K562 (cell line): Measurements from ENCODE around the gene RHCG. TPM values are rescaled to one million over a fixed set of nuclear protein-coding genes. Genes with fewer than 3 reads are reported as not detected.

ENCODE experiments used
- ATAC-seq: fragments of 200-7000 bp; cut with Tn5 transposase; 3 replicates; pipeline ENCODE4 v1.9.1; 2020; ENCODE audit warnings: moderate library complexity
- BruUV-seq: library from RNA; stranded (reverse); fragments of 400-500 nt; replicated peaks from 2 replicates; lab custom pipeline; 2021; lab: Mats Ljungman, UMichigan
- CTCF ChIA-PET: fragments of 300-600 bp; formaldehyde crosslinking; extraction: SDS; loops from one replicate; lab custom pipeline; 2021; ENCODE audit warnings: low intra/inter-chr PET ratio; lab: Yijun Ruan, JAX
- POLR2A ChIA-PET: fragments of 300-600, 350-650 bp; sonication (Branson Sonifier 250); formaldehyde crosslinking; extraction: SDS; loops from one replicate; lab custom pipeline; 2021; ENCODE audit warnings: antibody characterized with exemption, inconsistent platforms; lab: Yijun Ruan, JAX
- DNase-seq, 4 experiments: peaks; one replicate each; pipeline versions ENCODE4 v3.0.0 to v3.0.0-alpha.2; 2011 to 2018; ENCODE audit warnings: low spot score in 3 of 4, mixed read lengths in 3 of 4; ENCODE audit errors: extremely low read depth in 1 of 4
- FAIRE-seq: peaks from 2 replicates; lab custom pipeline; 2011; peaks lifted over from hg19 to GRCh38; lab: Jason Lieb, UNC
- H2AFZ ChIP-seq: 2 replicates; pipeline ENCODE4 v1.6.0; 2011; ENCODE audit warnings: low read depth, low read length, control low read depth, inconsistent platforms
- H3K27ac ChIP-seq: fragments of 200-600 bp; 3 replicates; pipeline ENCODE4 v1.8.0; 2011; ENCODE audit warnings: low read depth, mild to moderate bottlenecking, control low read depth, inconsistent platforms, low read length, moderate library complexity, mixed read lengths; ENCODE audit errors: extremely low read depth
- H3K27me3 ChIP-seq, 2 experiments: fragments of 300-600 bp in 1 of 2; 2 replicates in 1 of 2; 3 replicates in 1 of 2; pipeline versions ENCODE4 v1.6.0 to v1.8.0; 2011; ENCODE audit warnings: inconsistent platforms in 2 of 2, low read length in 2 of 2, mild to moderate bottlenecking in 1 of 2, mixed read lengths in 1 of 2, moderate library complexity in 1 of 2; ENCODE audit not compliant: control insufficient read depth in 2 of 2, insufficient read depth in 2 of 2
- H3K36me3 ChIP-seq: fragments of 300-600 bp; 3 replicates; pipeline ENCODE4 v1.8.0; 2011; ENCODE audit warnings: mild to moderate bottlenecking, low read length, inconsistent platforms; ENCODE audit not compliant: control insufficient read depth, insufficient read depth
- H3K4me1 ChIP-seq, 2 experiments: fragments of 200-600 bp in 1 of 2; replicated peaks in 1 of 2; 2 replicates in 1 of 2; 3 replicates in 1 of 2; pipeline versions ENCODE4 v1.5.1 to v1.8.0; 2011; ENCODE audit warnings: inconsistent platforms in 2 of 2, low read length in 2 of 2, mild to moderate bottlenecking in 1 of 2, mixed read lengths in 1 of 2, moderate library complexity in 1 of 2; ENCODE audit not compliant: control insufficient read depth in 2 of 2, insufficient read depth in 2 of 2
- H3K4me2 ChIP-seq: 2 replicates; pipeline ENCODE4 v1.6.1; 2011; ENCODE audit warnings: low read length, control low read depth, inconsistent platforms, mixed read lengths; ENCODE audit not compliant: insufficient read depth
- H3K4me3 ChIP-seq: fragments of 200-600 bp; sonication (generic), shearing (Covaris generic); 2 replicates; pipeline ENCODE4 v1.5.1; 2016; ENCODE audit warnings: control low read depth, inconsistent platforms
- H3K79me2 ChIP-seq: fragments of 200-600 bp; 3 replicates; pipeline ENCODE4 v1.8.0; 2011; ENCODE audit warnings: low read length, inconsistent platforms; ENCODE audit not compliant: control insufficient read depth, insufficient read depth
- H3K9ac ChIP-seq, 2 experiments: 2 replicates each; pipeline versions ENCODE4 v1.6.0 to v1.6.1; 2011; ENCODE audit warnings: low read depth in 2 of 2, low read length in 2 of 2, control low read depth in 1 of 2, inconsistent platforms in 1 of 2, mild to moderate bottlenecking in 1 of 2, mixed read lengths in 1 of 2; ENCODE audit not compliant: insufficient read depth in 1 of 2
- H3K9me1 ChIP-seq: one replicate; pipeline ENCODE4 v1.6.0; 2011; ENCODE audit warnings: inconsistent platforms, mild to moderate bottlenecking, low read length, moderate library complexity; ENCODE audit not compliant: control insufficient read depth, insufficient read depth
- H3K9me3 ChIP-seq: replicated peaks from 2 replicates; pipeline ENCODE4 v1.5.1; 2011; ENCODE audit warnings: low read depth, low read length, inconsistent platforms; ENCODE audit not compliant: control insufficient read depth, insufficient read depth
- H4K20me1 ChIP-seq: replicated peaks from 2 replicates; pipeline ENCODE4 v1.6.1; 2011; ENCODE audit warnings: low read length, inconsistent platforms, mixed read lengths; ENCODE audit not compliant: control insufficient read depth, insufficient read depth
- BMI1 ChIP-seq: fragments of 150-350 bp; IDR thresholded peaks from 2 replicates; pipeline ENCODE4 v1.6.1; 2014; ENCODE audit warnings: low read length
- BRF1 ChIP-seq: IDR thresholded peaks from 3 replicates; pipeline ENCODE4 v1.6.1; 2011; ENCODE audit warnings: borderline replicate concordance, mild to moderate bottlenecking; ENCODE audit not compliant: insufficient read length; ENCODE audit errors: extremely low read depth
- C11orf30 ChIP-seq: fragments of 450-650 bp; IDR thresholded peaks from 2 replicates; pipeline ENCODE4 v1.6.1; 2016; ENCODE audit warnings: low read depth, mild to moderate bottlenecking
- CBX5 ChIP-seq: IDR thresholded peaks from 2 replicates; pipeline ENCODE4 v1.6.1; 2014; ENCODE audit warnings: low read depth, borderline replicate concordance
- DIDO1 ChIP-seq: fragments of 450-650 bp; IDR thresholded peaks from 2 replicates; pipeline ENCODE4 v1.6.1; 2016; ENCODE audit warnings: low read depth, missing biosample characterization, missing genetic modification characterization
- ETV6 ChIP-seq, 3 experiments: fragments of 150-350 bp in 1 of 3; sonication (generic) in 1 of 3; formaldehyde crosslinking in 1 of 3; IDR thresholded peaks; 2 replicates each; pipeline versions ENCODE4 v1.6.1 to v1.8.0; 2014 to 2022; ENCODE audit warnings: borderline replicate concordance in 2 of 3, low read depth in 2 of 3, antibody characterized with exemption in 1 of 3, low read length in 1 of 3, mild to moderate bottlenecking in 1 of 3, missing genetic modification reagents in 1 of 3
- HNRNPLL ChIP-seq: fragments of 200-400 bp; formaldehyde crosslinking; IDR thresholded peaks from 2 replicates; pipeline ENCODE4 v1.6.1; 2017; ENCODE audit warnings: low read length, low read depth, mild to moderate bottlenecking; ENCODE audit not compliant: poor library complexity, severe bottlenecking
- SAP30 ChIP-seq: fragments of 200-600 bp; sonication (generic); IDR thresholded peaks from 2 replicates; pipeline ENCODE4 v1.6.1; 2012; ENCODE audit warnings: borderline replicate concordance, low read depth, mild to moderate bottlenecking, moderate library complexity, low read length, control low read depth, inconsistent platforms; ENCODE audit not compliant: insufficient read depth, poor library complexity, severe bottlenecking
- SMARCA4 ChIP-seq: fragments of 450-650 bp; IDR thresholded peaks from 2 replicates; pipeline ENCODE4 v1.6.1; 2016
- TAF7 ChIP-seq: fragments of 450-650 bp; IDR thresholded peaks from 2 replicates; pipeline ENCODE4 v1.6.1; 2016; ENCODE audit warnings: missing genetic modification characterization, missing compliant biosample characterization
- ZFPM2 ChIP-seq: fragments of 250-450 bp; sonication (Bioruptor Pico); IDR thresholded peaks from 2 replicates; pipeline ENCODE4 v1.5.1; 2022; ENCODE audit warnings: mild to moderate bottlenecking
- ZFX ChIP-seq: sonication (generic); formaldehyde crosslinking; IDR thresholded peaks from 2 replicates; pipeline ENCODE4 v1.8.0; 2022; ENCODE audit warnings: mild to moderate bottlenecking, missing genetic modification reagents, moderate library complexity
- ZNF408 ChIP-seq: fragments of 250-450 bp; sonication (Bioruptor Pico); IDR thresholded peaks from 2 replicates; pipeline ENCODE4 v1.4.0; 2020; ENCODE audit warnings: low read depth, mild to moderate bottlenecking, moderate library complexity
- ZNF589 ChIP-seq: fragments of 200-800 bp; sonication (Bioruptor generic); IDR thresholded peaks from 2 replicates; pipeline ENCODE4 v1.6.1; 2016; ENCODE audit warnings: low read depth, missing genetic modification characterization, missing compliant biosample characterization
- ZNF699 ChIP-seq: fragments of 250-450 bp; sonication (Bioruptor Pico); IDR thresholded peaks from 2 replicates; pipeline ENCODE4 v1.8.0; 2021; ENCODE audit warnings: mild to moderate bottlenecking, moderate library complexity; ENCODE audit not compliant: insufficient replicate concordance
- ZNF740 ChIP-seq, 3 experiments: fragments of 200-800 bp in 1 of 3; sonication (Bioruptor generic) in 1 of 3; sonication (generic) in 1 of 3; formaldehyde crosslinking in 1 of 3; IDR thresholded peaks; 2 replicates each; pipeline versions ENCODE4 v1.6.1 to v1.8.0; 2016 to 2022; ENCODE audit warnings: mild to moderate bottlenecking in 2 of 3, missing compliant biosample characterization in 2 of 3, missing genetic modification characterization in 2 of 3, missing genetic modification reagents in 1 of 3
- WGBS: fragments of 100-300 bp; shearing (Covaris generic); methylation state at CpG from one replicate; pipeline ENCODE4 v1.1.6; 2016; ENCODE audit warnings: low coverage, mixed read lengths; ENCODE audit not compliant: insufficient coverage; ENCODE audit errors: missing lambda C conversion rate; 5-methylcytosine and 5-hydroxymethylcytosine counted together
- in situ Hi-C: fragments of 300-500 bp; cut with MboI; formaldehyde crosslinking; loops from 4 replicates; pipeline ENCODE4 v1.15.0; 2018; ENCODE audit warnings: inconsistent platforms, mixed read lengths
- intact Hi-C: fragments of 100-400 bp; cut with micrococcal nuclease; formaldehyde crosslinking; loops from 2 replicates; pipeline ENCODE4 v1.14.2; 2022
- polyA plus RNA-seq, 8 experiments: library from polyadenylated mRNA; depleted of rRNA in 4 of 8; stranded (reverse) in 5 of 8; unstranded in 3 of 8; fragments of >200 nt; fragmentation: Nextera tagmentation in 2 of 8; fragmentation: Illumina TruSeq in 1 of 8; extraction: Ambion mirVana in 2 of 8; extraction: Trizol in 1 of 8; gene quantifications; 2 replicates each; pipeline versions ENCODE4 v1.2.1 to v1.2.3, GENCODE V29; 2011 to 2014; ENCODE audit warnings: inconsistent platforms in 1 of 8, missing spikeins in 1 of 8
- total RNA-seq, 7 experiments: library from RNA; depleted of rRNA in 6 of 7; stranded (reverse); fragments of >200 nt in 6 of 7; fragmentation: Illumina TruSeq in 2 of 7; extraction: Trizol in 2 of 7; gene quantifications; 2 replicates each; pipeline versions ENCODE4 v1.2.1 to v1.2.3, GENCODE V29; 2011 to 2021; ENCODE audit warnings: low replicate concordance in 1 of 7

Gene RHCG
- total and polyA plus RNA-seq, 9 of the 15 experiments (the other 6 are each of a cell fraction or from before 2014, with no cell fraction given), result not detected

- H3K4me3 ChIP-seq, result no peak overlapping the region
- in situ Hi-C loops, result no loop called here
- H3K27me3 ChIP-seq, result peaks cover 13 to 78% of the 10 kb centered on the region in 2 experiments; a peak in 4 of 5 replicates
- H3K9ac ChIP-seq, result no peak overlapping the region; a peak in 1 of 4 replicates
- intact Hi-C loops, result no loop called here
- H3K9me1 ChIP-seq, result peaks cover 4% of the 10 kb centered on the region
- H3K27ac ChIP-seq, result no peak overlapping the region
- FAIRE-seq, result no peak
- peaks cover 0 to 7% of the 10 kb centered on the region in 2 experiments; a peak in 2 of 5 replicates for H3K4me1 ChIP-seq
- 4% methylated on average over 17 of the region's 17 CpGs for WGBS
- no peak overlapping the region for H2AFZ ChIP-seq
- ChIA-PET CTCF (interaction anchor here (0.6 kb wide), 1 partner anchor 488 kb away, joined by 3 read pairs; no protein-coding TSS in a partner anchor), POLR2A (interaction anchor here (0.7 to 1.6 kb wide), 5 partner anchors 13 to 99 kb away, joined by 3 to 7 read pairs (median 4); no protein-coding TSS in a partner anchor)
- BruUV-seq, result no TSS peak
- no peak overlapping the region for H3K4me2 ChIP-seq
- no peaks in the 10 kb centered on the region for H3K36me3 ChIP-seq
- no peak for DNase-seq
- ATAC-seq, result no peak
- H4K20me1 ChIP-seq, result peaks cover 15% of the 10 kb centered on the region
- H3K79me2 ChIP-seq, result no peaks in the 10 kb centered on the region
- H3K9me3 ChIP-seq, result no peaks in the 10 kb centered on the region
- no peak for TF ChIP-seq HNRNPLL
- TF ChIP-seq ZNF740 (CRISPR knock-in tag; IDR thresholded peaks at IDR 0.05), result no peak
- TF ChIP-seq ZNF740 (tag; IDR thresholded peaks at IDR 0.05), result no peak
- no peak for TF ChIP-seq CBX5
- no peak for TF ChIP-seq ZFPM2 (CRISPR knock-in tag)
- TF ChIP-seq BRF1, result no peak
- no peak for TF ChIP-seq ZNF408 (CRISPR knock-in tag)
- TF ChIP-seq C11orf30, result no peak
- no peak for TF ChIP-seq BMI1
- TF ChIP-seq SAP30, result no peak
- TF ChIP-seq DIDO1, result no peak
- no peak for TF ChIP-seq ETV6 (IDR thresholded peaks at IDR 0.05; ENCODE audit: borderline replicate concordance in 1 of 2, low read depth in 2 of 2, low read length in 1 of 2)
- no peak for TF ChIP-seq ETV6 (CRISPR knock-in tag; IDR thresholded peaks at IDR 0.05; ENCODE audit: borderline replicate concordance)
- no peak for TF ChIP-seq ZFX
- no peak for TF ChIP-seq ZNF589 (CRISPR knock-in tag)
- TF ChIP-seq SMARCA4, result no peak
- no peak for TF ChIP-seq TAF7 (tag)
- no peak for TF ChIP-seq ZNF699
Observed at GRCh38 chr15:89444241-89445225, 51.9 kb downstream of the RHCG start.
